ENCODE data around the gene CDPF1.
A peak's percentile ranks its signal among the peaks of the same experiment; 100 is the strongest.

CDPF1 gene

GRCh38 chr22:46250035-46250782 lies at the start of gene CDPF1:
CDPF1 (minus strand) TSS chr22:46250293; CDS start chr22:46248284, 2,009 bp downstream.
- peak; percentile 88 for DNase-seq

GRCh38 chr22:46299101-46299500 lies 49.0 kb upstream of the CDPF1 start:
- DNase-seq = no peak

- peak; percentile 15 for DNase-seq
Observed at GRCh38 chr22:46297151-46297812, 47.2 kb upstream of the CDPF1 start.

GRCh38 chr22:46296257-46297150 lies 46.4 kb upstream of the CDPF1 start, which contains the start of gene GTSE1:
GTSE1 (plus strand) TSS chr22:46296870; CDS start chr22:46297401, 531 bp downstream.
- peak; percentile 97 for DNase-seq

- DNase-seq = no peak
Observed at GRCh38 chr22:46295277-46295971, 45.3 kb upstream of the CDPF1 start.

- no peak for DNase-seq
Observed at GRCh38 chr22:46294784-46295183, 44.7 kb upstream of the CDPF1 start.

- no peak for DNase-seq
Observed at GRCh38 chr22:46293577-46294260, 43.6 kb upstream of the CDPF1 start.

- DNase-seq = no peak
Observed at GRCh38 chr22:46292732-46293131, 42.6 kb upstream of the CDPF1 start.

- DNase-seq = no peak
Observed at GRCh38 chr22:46292173-46292572, 42.1 kb upstream of the CDPF1 start.

GRCh38 chr22:46290843-46291785 lies 41.0 kb upstream of the CDPF1 start:
- DNase-seq = no peak

- DNase-seq = no peak
Observed at GRCh38 chr22:46290121-46290842, 40.2 kb upstream of the CDPF1 start.

- DNase-seq = no peak
Observed at GRCh38 chr22:46289244-46289891, 39.3 kb upstream of the CDPF1 start.

GRCh38 chr22:46288846-46289243 lies 38.8 kb upstream of the CDPF1 start:
- no peak for DNase-seq

- no peak for DNase-seq
Observed at GRCh38 chr22:46287873-46288751, 38.0 kb upstream of the CDPF1 start.

GRCh38 chr22:46286941-46287872 lies 37.1 kb upstream of the CDPF1 start:
- DNase-seq = no peak

GRCh38 chr22:46286006-46286405 lies 35.9 kb upstream of the CDPF1 start:
- DNase-seq = no peak

Measured in NCI-H2171 (cell line).